ENCODE data around the gene HEATR5A. TPM values are rescaled to one million over a fixed set of nuclear protein-coding genes. Genes with fewer than 3 reads are reported as not detected.

HEATR5A gene
- total and polyA plus RNA-seq, 10 donors: 4.4 to 52.2 (median 33.3) TPM

DNA sequence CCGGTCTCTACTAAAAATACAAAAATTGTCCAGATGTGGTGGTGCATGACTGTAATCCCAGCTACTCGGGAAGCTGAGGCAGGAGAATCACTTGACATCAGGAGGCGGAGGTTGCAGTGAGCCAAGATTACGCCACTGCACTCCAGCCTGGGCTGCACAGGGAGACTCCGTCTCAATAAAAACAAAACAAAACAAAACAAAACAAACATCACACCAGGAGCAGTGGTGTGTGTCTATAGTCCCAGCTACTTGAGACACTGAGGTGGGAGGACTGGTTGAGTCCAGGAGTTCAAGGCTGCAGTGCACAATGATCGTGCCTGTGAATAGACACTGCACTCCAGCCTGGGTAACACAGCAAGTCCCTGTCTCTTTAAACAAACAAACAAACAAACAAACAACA, 123.2 kb downstream of the HEATR5A start:
- no peaks in the 10 kb centered on the region for H3K27me3 ChIP-seq (replicated peaks in 1 of 7)
- H3K27ac ChIP-seq: no peak overlapping the region
- no peak for TF ChIP-seq POLR2A (IDR thresholded peaks at IDR 0.05)
- TF ChIP-seq POLR2AphosphoS5 (IDR thresholded peaks at IDR 0.05): no peak
- TF ChIP-seq, protein P1, sequence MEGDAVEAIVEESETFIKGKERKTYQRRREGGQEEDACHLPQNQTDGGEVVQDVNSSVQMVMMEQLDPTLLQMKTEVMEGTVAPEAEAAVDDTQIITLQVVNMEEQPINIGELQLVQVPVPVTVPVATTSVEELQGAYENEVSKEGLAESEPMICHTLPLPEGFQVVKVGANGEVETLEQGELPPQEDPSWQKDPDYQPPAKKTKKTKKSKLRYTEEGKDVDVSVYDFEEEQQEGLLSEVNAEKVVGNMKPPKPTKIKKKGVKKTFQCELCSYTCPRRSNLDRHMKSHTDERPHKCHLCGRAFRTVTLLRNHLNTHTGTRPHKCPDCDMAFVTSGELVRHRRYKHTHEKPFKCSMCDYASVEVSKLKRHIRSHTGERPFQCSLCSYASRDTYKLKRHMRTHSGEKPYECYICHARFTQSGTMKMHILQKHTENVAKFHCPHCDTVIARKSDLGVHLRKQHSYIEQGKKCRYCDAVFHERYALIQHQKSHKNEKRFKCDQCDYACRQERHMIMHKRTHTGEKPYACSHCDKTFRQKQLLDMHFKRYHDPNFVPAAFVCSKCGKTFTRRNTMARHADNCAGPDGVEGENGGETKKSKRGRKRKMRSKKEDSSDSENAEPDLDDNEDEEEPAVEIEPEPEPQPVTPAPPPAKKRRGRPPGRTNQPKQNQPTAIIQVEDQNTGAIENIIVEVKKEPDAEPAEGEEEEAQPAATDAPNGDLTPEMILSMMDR (IDR thresholded peaks at IDR 0.05 in 8 of 11, conservative IDR thresholded peaks at IDR 0.05 in 3 of 11): no peak
- H3K4me1 ChIP-seq: no peaks in the 10 kb centered on the region
- no peaks in the 10 kb centered on the region for H3K9me3 ChIP-seq
- peaks cover 0 to 89% (median 21%) of the 10 kb centered on the region in 6 donors for H3K36me3 ChIP-seq
- H3K4me3 ChIP-seq: no peak overlapping the region
- intact Hi-C loops (cut with DNase I; ENCODE audit: low total_unique reads): loop anchor here (5.0 kb wide), 1 partner anchor 200 kb away; no protein-coding TSS in a partner anchor
- 92 to 96% (median 94%) methylated on average over 6 of the region's 6 CpGs for WGBS, 5 donors
- no peak for DNase-seq

DNA sequence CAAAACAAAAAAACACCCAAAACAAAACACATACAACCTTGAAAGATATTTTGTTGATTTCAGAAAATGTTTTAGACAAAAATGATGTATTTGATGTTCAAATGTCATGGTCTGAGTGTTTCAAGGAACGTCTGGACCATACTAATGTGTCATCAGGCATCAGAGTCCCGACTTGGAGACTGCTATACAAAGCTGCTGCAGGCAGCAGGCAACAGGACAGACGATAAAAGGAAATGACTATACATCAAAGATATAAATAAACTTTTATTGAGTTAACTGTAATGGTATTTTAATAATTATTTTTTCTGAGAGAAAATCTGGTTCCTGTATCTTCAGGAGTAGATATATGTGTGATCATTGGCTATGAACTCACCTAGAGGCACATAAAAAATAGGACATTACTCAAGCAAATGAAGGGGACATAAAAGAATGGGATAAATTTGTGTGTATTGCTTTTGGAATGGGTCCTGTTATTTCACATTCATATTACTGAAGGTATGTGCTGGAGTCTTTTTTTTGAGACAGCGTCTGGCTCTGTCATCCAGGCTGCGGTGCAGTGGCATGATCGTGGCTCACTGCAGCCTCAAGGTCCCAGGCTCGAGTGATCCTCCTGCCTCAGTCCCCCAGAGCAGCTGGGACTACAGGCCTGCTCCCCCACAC, 125.5 kb downstream of the HEATR5A start:
- Histone ChIP-seq H3K27me3 (replicated peaks in 1 of 7) (no peaks in the 10 kb centered on the region), H3K9me3 (no peaks in the 10 kb centered on the region), H3K4me3 (no peak overlapping the region), H3K27ac (no peak overlapping the region), H3K36me3 (peaks cover 0 to 67% (median 2%) of the 10 kb centered on the region in 6 donors), H3K4me1 (no peaks in the 10 kb centered on the region)
- TF ChIP-seq, protein P1 (IDR thresholded peaks at IDR 0.05 in 8 of 11, conservative IDR thresholded peaks at IDR 0.05 in 3 of 11): no peak
- TF ChIP-seq POLR2AphosphoS5 (IDR thresholded peaks at IDR 0.05): no peak
- TF ChIP-seq POLR2A (IDR thresholded peaks at IDR 0.05): no peak
- DNase-seq: no peak
- intact Hi-C loops (cut with DNase I; ENCODE audit: low total_unique reads): loop anchor here (5.0 kb wide), 1 partner anchor 198 kb away; no protein-coding TSS in a partner anchor
- WGBS, 5 donors: 74 to 80% (median 77%) methylated on average over 7 of the region's 7 CpGs

DNA sequence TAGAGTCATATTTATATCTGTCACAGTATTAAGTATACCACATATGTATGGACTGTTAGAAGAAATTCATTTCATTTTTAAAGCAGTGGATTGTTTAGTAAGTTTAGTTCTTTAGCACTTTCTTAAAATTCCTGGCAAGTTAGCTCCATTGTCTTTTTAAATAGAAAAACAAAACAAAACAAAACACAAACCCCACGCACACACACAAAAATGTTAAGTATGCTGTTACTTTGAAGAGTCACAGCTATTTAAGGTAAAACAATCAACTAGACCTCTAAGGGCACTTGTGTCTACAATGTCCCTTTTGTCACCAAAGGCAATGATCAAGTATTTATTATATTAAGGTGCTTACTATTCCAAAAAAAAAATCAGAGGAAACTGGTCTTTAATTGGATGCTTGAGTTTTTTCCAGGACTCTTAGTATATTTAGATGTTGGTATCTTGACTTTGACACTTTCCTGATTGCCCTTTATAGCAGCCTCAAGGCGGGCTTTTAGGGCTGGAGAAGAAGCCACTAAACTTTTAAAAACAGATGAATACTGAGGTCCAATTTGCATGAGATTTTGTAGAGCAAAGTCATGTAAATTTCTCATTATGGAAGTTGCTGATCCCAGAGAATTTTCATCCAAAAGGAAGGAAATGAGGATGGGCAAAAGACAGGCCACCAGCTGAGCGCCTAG, 127.3 kb downstream of the HEATR5A start:
- peaks cover 0 to 49% (median 1%) of the 10 kb centered on the region in 6 donors for H3K36me3 ChIP-seq
- DNase-seq: no peak
- H3K27ac ChIP-seq: no peak overlapping the region
- no peaks in the 10 kb centered on the region for H3K4me1 ChIP-seq
- intact Hi-C loops (cut with DNase I; ENCODE audit: low total_unique reads): no loop called here
- H3K27me3 ChIP-seq (replicated peaks in 1 of 7): no peaks in the 10 kb centered on the region
- H3K9me3 ChIP-seq: no peaks in the 10 kb centered on the region
- whole genome bisulfite sequencing, 5 donors: 85 to 92% (median 91%) methylated on average over 3 of the region's 3 CpGs
- H3K4me3 ChIP-seq: no peak overlapping the region
- no peak for TF ChIP-seq POLR2A (IDR thresholded peaks at IDR 0.05)
- TF ChIP-seq, protein P1 (IDR thresholded peaks at IDR 0.05 in 8 of 11, conservative IDR thresholded peaks at IDR 0.05 in 3 of 11): no peak
- no peak for TF ChIP-seq POLR2AphosphoS5 (IDR thresholded peaks at IDR 0.05)

DNA sequence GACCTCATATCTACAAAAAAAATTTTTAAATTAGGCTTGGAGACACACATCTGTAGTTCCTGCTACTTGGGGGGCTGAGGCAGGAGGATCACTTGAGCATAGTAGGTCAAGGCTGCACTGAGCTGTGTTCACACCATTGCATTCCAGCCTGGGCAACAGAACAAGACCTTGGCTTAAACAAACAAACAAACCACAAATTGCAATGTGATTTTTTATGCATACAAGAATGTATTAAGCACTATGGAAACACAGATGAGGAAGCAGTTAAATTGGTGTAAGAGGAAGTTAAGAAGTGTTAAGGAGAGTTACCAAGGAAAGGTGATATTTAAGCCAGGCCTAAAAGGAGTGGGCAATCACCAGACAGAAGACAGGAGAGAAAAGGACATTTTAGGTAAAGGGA, 129.1 kb downstream of the HEATR5A start:
- intact Hi-C loops (cut with DNase I; ENCODE audit: low total_unique reads): no loop called here
- H3K36me3 ChIP-seq: peaks cover 0 to 38% (median 1%) of the 10 kb centered on the region in 6 donors
- no peaks in the 10 kb centered on the region for H3K4me1 ChIP-seq
- H3K27ac ChIP-seq: no peak overlapping the region
- TF ChIP-seq, protein P1 (IDR thresholded peaks at IDR 0.05 in 8 of 11, conservative IDR thresholded peaks at IDR 0.05 in 3 of 11): no peak
- TF ChIP-seq POLR2A (IDR thresholded peaks at IDR 0.05) (no peak), POLR2AphosphoS5 (IDR thresholded peaks at IDR 0.05) (no peak)
- no peak overlapping the region for H3K4me3 ChIP-seq
- no peak for DNase-seq
- peaks cover 0 to 9% (median 1%) of the 10 kb centered on the region in 8 donors for H3K9me3 ChIP-seq
- no peaks in the 10 kb centered on the region for H3K27me3 ChIP-seq (replicated peaks in 1 of 7)
